Right lobe of liver (tissue), 6 donors: ENCODE results near the gene TAP2. TPM values are rescaled to one million over a fixed set of nuclear protein-coding genes. Genes with fewer than 3 reads are reported as not detected.
A peak's percentile ranks its signal among the peaks of the same experiment; 100 is the strongest.

Experiments used
- ATAC-seq, 4 donors: fragments of 200-7000 bp; cut with Tn5 transposase; one replicate each; pipeline ENCODE4 v1.9.1; 2020; ENCODE audit warnings: mild to moderate bottlenecking in 4 of 4, moderate library complexity in 4 of 4
- DNase-seq, 3 donors: peaks; one replicate each; pipeline ENCODE4 v3.0.0-alpha.2; 2020
- H3K27ac ChIP-seq, 3 donors: fragments of 200-600 bp; one replicate each; pipeline ENCODE4 v1.8.0; 2022
- H3K27me3 ChIP-seq, 2 donors: fragments of 200-600 bp; one replicate each; pipeline ENCODE4 v1.8.0; 2022
- H3K36me3 ChIP-seq, 4 donors: fragments of 200-600 bp; sonication (generic) in 1 of 4; one replicate each; pipeline versions ENCODE4 v1.5.1 to v1.8.0; 2017 to 2022; ENCODE audit warnings: control low read depth in 1 of 4
- H3K4me1 ChIP-seq, 4 donors: fragments of 200-600 bp; sonication (generic) in 1 of 4; one replicate each; pipeline versions ENCODE4 v1.5.1 to v1.8.0; 2017 to 2022; ENCODE audit warnings: control low read depth in 1 of 4
- H3K4me3 ChIP-seq, 3 donors: fragments of 200-600 bp; one replicate each; pipeline ENCODE4 v1.8.0; 2022
- H3K9me3 ChIP-seq, 4 donors: fragments of 200-600 bp; sonication (generic) in 1 of 4; one replicate each; pipeline versions ENCODE4 v1.5.1 to v1.8.0; 2017 to 2022; ENCODE audit warnings: control low read depth in 1 of 4
- POLR2A ChIP-seq: fragments of 450-650 bp; IDR thresholded peaks from one replicate; pipeline ENCODE4 v1.6.1; 2017; ENCODE audit warnings: antibody characterized with exemption, mild to moderate bottlenecking
- WGBS: methylation state at CpG from one replicate; pipeline ENCODE4 v1.1.6; 2018; ENCODE audit warnings: low coverage, low lambda C conversion rate; ENCODE audit not compliant: insufficient coverage; ENCODE audit errors: missing lambda C conversion rate; 5-methylcytosine and 5-hydroxymethylcytosine counted together
- intact Hi-C, 2 donors: fragments of 100-400 bp; cut with DNase I; formaldehyde crosslinking; loops; one replicate each; pipeline versions ENCODE4 v1.11.2 to v1.14.1; 2022
- total RNA-seq, 6 experiments: library from RNA; depleted of rRNA in 2 of 6; stranded (reverse); fragments of >200 nt in 2 of 6; fragmentation: NEBNext Ultra II Directional in 3 of 6; extraction: Animal tissue kit (Norgen Biotek cat#: 25700) in 3 of 6; gene quantifications; one replicate each; pipeline versions ENCODE4 v1.1.0 to v1.2.4, GENCODE V29; 2016 to 2023
- TF ChIP-seq, protein P1 (sequence below), 4 donors: fragments of 200-600 bp in 3 of 4; fragments of 450-650 bp in 1 of 4; IDR thresholded peaks; one replicate each; pipeline versions ENCODE4 v1.5.1 to v1.8.0; 2016 to 2022; ENCODE audit warnings: antibody characterized with exemption in 4 of 4, mild to moderate bottlenecking in 2 of 4
- donor health status: DM: no; HTN: yes; CAD: no.
- donor health status: DM: no; HTN: no; CAD: no.
- donor health status: DM: no; HTN: no; CAD: no.
- donor health status: DM: no; HTN: yes; CAD: no.
- donor health status: DM: no; HTN: yes; CAD: no.

TAP2 gene
- total RNA-seq, 6 experiments from 2014 or later = 8.8 to 20.2 (median 15.9) TPM

DNA sequence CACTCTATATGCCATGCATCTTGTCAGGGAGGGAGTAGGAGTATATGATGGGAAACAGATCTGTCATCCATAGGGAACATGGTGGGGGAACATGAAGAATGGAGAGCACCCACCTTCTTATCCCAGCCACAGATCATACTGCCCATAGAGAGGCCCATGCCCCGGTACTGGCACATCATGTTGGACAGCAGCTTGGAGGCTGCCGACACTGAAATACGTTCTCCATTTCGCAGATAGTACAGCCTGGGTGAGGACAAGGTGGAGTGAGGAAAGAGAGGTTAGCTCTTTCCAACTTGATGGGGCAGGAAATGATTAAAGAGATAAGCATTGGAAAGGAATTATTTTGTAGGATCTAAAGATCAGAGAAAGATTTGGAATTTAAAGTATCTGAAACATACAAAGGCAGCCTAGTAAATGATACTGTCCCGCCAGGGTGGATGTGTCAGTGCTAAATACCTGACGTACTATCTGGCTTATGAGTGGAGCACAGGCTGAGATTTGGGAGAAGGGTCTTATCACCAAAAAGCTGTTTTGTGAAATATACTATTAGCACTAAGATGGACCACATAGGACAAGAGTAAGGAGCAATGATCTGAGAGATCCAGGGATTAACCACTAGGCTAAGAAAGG is 3.6 kb upstream of the TAP2 start:
- Histone ChIP-seq H3K4me3 (no peak overlapping the region), H3K9me3 (no peaks in the 10 kb centered on the region), H3K4me1 (peaks cover 0 to 39% (median 14%) of the 10 kb centered on the region in 4 donors), H3K27ac (no peak overlapping the region), H3K27me3 (no peaks in the 10 kb centered on the region), H3K36me3 (peaks cover 4 to 21% (median 6%) of the 10 kb centered on the region in 4 donors)
- DNase-seq = no peak
- intact Hi-C loops = no loop called here
- no peak for TF ChIP-seq POLR2A
- TF ChIP-seq, protein P1, sequence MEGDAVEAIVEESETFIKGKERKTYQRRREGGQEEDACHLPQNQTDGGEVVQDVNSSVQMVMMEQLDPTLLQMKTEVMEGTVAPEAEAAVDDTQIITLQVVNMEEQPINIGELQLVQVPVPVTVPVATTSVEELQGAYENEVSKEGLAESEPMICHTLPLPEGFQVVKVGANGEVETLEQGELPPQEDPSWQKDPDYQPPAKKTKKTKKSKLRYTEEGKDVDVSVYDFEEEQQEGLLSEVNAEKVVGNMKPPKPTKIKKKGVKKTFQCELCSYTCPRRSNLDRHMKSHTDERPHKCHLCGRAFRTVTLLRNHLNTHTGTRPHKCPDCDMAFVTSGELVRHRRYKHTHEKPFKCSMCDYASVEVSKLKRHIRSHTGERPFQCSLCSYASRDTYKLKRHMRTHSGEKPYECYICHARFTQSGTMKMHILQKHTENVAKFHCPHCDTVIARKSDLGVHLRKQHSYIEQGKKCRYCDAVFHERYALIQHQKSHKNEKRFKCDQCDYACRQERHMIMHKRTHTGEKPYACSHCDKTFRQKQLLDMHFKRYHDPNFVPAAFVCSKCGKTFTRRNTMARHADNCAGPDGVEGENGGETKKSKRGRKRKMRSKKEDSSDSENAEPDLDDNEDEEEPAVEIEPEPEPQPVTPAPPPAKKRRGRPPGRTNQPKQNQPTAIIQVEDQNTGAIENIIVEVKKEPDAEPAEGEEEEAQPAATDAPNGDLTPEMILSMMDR (IDR thresholded peaks at IDR 0.05) = no peak
- WGBS = 89% methylated on average over 6 of the region's 6 CpGs
- ATAC-seq = no peak

DNA sequence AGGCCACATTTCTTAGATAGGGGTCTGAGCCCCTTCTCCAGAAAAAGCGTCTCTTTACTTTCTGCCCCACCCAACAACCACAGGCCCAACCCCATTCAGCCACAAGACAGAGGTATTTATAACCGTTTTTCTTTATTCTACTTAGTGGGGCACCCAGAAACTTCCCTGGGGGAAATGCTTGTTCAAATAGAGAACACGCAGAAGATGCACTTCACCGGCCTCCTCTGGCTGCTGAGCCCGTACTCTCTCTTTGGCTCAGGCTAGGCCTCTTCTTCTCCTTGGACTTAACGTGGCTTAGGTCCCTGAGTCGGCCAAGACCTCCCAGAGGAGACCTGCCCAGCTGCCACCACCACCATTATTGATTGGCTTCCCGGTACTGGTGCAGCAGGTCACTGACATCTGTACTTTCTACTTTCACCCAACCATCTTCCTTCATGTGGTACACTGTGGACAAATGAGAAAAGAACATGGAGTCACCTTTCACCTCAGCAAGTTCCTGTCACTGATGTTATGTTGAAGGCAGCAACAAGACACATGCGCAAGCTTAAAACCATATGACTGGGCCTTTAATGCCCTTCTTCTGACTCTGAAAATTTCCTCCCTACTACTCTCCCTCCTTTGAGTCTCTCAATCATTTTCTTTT is 2.2 kb upstream of the TAP2 start:
- peak overlapping the region in 2 of 3 donors; percentile 5 to 36 for H3K27ac ChIP-seq
- no peak for TF ChIP-seq POLR2A
- TF ChIP-seq, protein P1 (IDR thresholded peaks at IDR 0.05) = no peak
- ATAC-seq = no peak

DNA sequence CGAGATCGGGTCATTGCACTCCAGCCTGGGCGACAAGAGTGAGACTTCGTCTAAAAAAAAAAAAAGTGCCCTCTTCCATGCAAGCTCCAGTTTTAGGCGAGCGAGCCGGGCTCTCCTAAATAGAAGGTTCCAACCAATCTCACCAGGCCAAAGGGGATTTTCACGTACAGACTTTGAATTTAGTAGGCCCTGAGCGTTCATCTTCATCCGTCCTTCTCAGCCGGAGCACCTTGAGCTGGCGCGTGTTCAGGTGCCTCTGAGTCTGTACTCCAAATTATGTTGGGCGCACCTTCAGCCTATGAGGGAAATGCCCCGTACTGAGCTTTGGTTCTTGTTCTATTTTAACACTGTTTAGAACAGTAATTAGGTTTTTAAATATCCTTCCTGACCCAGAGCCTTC is 817 bp upstream of the TAP2 start:
- no peak for DNase-seq
- peak overlapping the region; percentile 83 to 88 (median 86) for H3K27ac ChIP-seq
- no peaks in the 10 kb centered on the region for H3K9me3 ChIP-seq
- TF ChIP-seq, protein P1 (IDR thresholded peaks at IDR 0.05) = no peak
- no peak for TF ChIP-seq POLR2A
- no peak overlapping the region for H3K4me3 ChIP-seq
- 65% methylated on average over 6 of the region's 15 CpGs for WGBS
- H3K27me3 ChIP-seq = no peaks in the 10 kb centered on the region
- peaks cover 0 to 4% (median 0%) of the 10 kb centered on the region in 4 donors for H3K36me3 ChIP-seq
- intact Hi-C loops = no loop called here
- peaks cover 0 to 33% (median 11%) of the 10 kb centered on the region in 4 donors for H3K4me1 ChIP-seq
- ATAC-seq = no peak

More for the DNA sequence above, 2.2 kb upstream of the TAP2 start:
- no peak for DNase-seq
- Histone ChIP-seq H3K27me3 (no peaks in the 10 kb centered on the region), H3K36me3 (peaks cover 0 to 7% (median 2%) of the 10 kb centered on the region in 4 donors), H3K4me3 (no peak overlapping the region), H3K4me1 (peaks cover 0 to 39% (median 14%) of the 10 kb centered on the region in 4 donors), H3K9me3 (no peaks in the 10 kb centered on the region)
- WGBS = 49% methylated on average over 9 of the region's 9 CpGs
- intact Hi-C loops = no loop called here

DNA sequence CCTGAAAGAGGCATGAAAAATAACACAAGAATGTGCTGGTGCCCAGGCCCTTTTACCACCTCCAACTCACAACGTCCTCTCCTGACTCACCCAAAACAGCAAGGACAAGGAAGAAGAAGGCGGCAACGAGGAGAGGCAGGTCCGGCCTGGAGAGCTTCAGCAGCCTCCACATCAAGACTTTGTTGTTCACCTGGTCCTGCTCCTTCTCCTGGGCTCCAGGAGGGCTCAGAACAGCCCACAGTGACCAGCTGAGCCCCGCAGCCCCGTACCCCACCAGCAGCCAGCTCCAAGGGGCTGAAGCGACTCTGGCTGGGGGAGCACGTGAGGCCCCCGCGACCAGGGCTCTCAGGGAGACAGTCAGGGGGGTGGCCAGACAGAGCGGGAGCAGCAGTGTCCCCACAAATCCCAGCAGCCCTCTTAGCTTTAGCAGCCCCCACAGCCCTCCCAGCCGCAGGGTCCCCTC is 857 bp downstream of the TAP2 start:
- intact Hi-C loops = no loop called here
- Histone ChIP-seq H3K9me3 (no peaks in the 10 kb centered on the region), H3K27ac (peak overlapping the region; percentile 83 to 88 (median 86)), H3K4me3 (peak overlapping the region; percentile 83 to 96 (median 85)), H3K27me3 (no peaks in the 10 kb centered on the region), H3K36me3 (peaks cover 0 to 4% (median 0%) of the 10 kb centered on the region in 4 donors), H3K4me1 (peaks cover 0 to 26% (median 10%) of the 10 kb centered on the region in 4 donors)
- whole genome bisulfite sequencing = 49% methylated on average over 5 of the region's 12 CpGs
- ATAC-seq (no peak), DNase-seq (peak in 1 of 3 donors; percentile 33)
- TF ChIP-seq POLR2A = no peak
- TF ChIP-seq, protein P1 (IDR thresholded peaks at IDR 0.05) = no peak
